ENCODE results near the gene PRCP.

Gene PRCP

GRCh38 chr11:82786001-82786400, 114.2 kb downstream of the PRCP start:
- no peak for DNase-seq (ENCODE audit: low read depth)

- no peak for DNase-seq (ENCODE audit: low read depth)
Observed at GRCh38 chr11:82782825-82783374, 117.3 kb downstream of the PRCP start.

- no peak for DNase-seq (ENCODE audit: low read depth)
Observed at GRCh38 chr11:82778776-82779175, 121.5 kb downstream of the PRCP start.

DNA sequence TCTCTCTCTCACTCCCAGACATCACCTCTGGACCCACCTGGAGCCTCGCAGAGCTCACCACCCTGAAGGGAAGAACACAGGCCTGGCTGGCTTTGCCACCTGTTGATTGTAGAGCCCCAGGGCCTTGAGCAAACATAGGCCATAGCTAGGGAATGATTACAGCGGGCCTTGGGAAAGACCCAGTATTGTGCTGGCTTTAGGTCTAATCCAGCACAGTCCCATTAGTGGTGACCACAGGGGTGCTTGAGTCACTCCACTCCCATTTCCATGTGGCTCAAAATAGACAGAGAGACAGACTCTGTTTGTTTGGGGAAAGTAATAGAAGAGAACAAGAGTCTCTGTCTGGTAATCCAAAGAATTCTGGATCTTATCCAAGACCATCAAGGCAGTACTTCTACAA, 123.9 kb downstream of the PRCP start:
- DNase-seq (ENCODE audit: low read depth): no peak

DNA sequence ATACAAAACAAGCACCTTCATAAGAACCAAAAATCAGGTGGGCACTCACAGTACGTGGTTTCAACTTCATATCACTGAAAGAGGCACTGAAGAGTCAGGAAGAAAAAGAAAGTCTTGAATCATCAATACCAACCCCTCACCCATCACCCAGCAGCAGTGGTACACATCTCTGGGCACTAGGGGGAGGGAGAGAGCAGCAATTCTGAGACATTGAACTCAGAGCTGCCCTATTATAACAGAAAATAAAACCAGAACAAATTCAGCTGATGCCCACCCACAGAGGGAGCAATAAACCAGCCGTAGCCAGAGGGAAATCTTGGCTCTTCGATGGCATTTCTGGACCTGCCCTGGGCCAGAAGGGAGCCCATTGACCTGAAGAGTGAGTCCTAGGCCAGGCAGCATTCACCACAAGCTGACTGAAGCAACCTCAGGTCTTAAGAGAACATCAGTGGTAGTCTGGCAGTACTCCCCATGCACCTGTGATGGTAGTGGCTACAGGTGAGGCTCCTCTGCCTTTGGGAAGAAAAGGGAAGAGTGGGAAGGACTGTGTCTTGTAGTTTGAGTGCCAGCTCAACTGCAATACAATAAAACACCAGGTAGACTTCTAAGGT, 124.4 kb downstream of the PRCP start:
- DNase-seq (ENCODE audit: low read depth): no peak

- no peak for DNase-seq (ENCODE audit: low read depth)
Observed at GRCh38 chr11:82775218-82775617, 125.0 kb downstream of the PRCP start.

Measured in stimulated activated CD8-positive, alpha-beta memory T cell treated with anti-CD3 and anti-CD28 coated beads, Interleukin-4, amount 100 ng/mL, for 24 hours (primary cell).